RWPE2 (cell line): ENCODE data around the gene EDRF1.

ENCODE experiments used
- ATAC-seq: fragments of 200-7000 bp; cut with Tn5 transposase; 3 replicates; pipeline ENCODE4 v1.9.1; 2021; ENCODE audit warnings: low read depth
- DNase-seq: peaks from one replicate; pipeline ENCODE4 v3.0.0-alpha.2; 2020; ENCODE audit warnings: low spot score
- H3K27ac ChIP-seq: fragments of 450-650 bp; 2 replicates; pipeline ENCODE4 v1.5.1; 2017; ENCODE audit warnings: mild to moderate bottlenecking; ENCODE audit not compliant: poor library complexity, severe bottlenecking
- H3K27me3 ChIP-seq: fragments of 250-450 bp; sonication (Bioruptor Pico); 2 replicates; pipeline ENCODE4 v1.5.1; 2021; ENCODE audit warnings: mild to moderate bottlenecking, moderate library complexity; ENCODE audit not compliant: insufficient read depth, poor library complexity, severe bottlenecking
- H3K36me3 ChIP-seq: fragments of 250-450 bp; sonication (Bioruptor Pico); 2 replicates; pipeline ENCODE4 v1.5.1; 2020; ENCODE audit warnings: low read depth, mild to moderate bottlenecking, moderate library complexity
- H3K4me1 ChIP-seq: fragments of 250-450 bp; sonication (Bioruptor Pico); 2 replicates; pipeline ENCODE4 v1.5.1; 2021; ENCODE audit warnings: mild to moderate bottlenecking, moderate library complexity; ENCODE audit not compliant: insufficient read depth, poor library complexity, severe bottlenecking
- H3K4me3 ChIP-seq: fragments of 250-450 bp; sonication (Bioruptor Pico); 2 replicates; pipeline ENCODE4 v1.5.1; 2021; ENCODE audit warnings: mild to moderate bottlenecking, moderate library complexity; ENCODE audit not compliant: severe bottlenecking
- H3K9me3 ChIP-seq: fragments of 250-450 bp; sonication (Bioruptor Pico); 2 replicates; pipeline ENCODE4 v1.5.1; 2021; ENCODE audit warnings: mild to moderate bottlenecking, moderate library complexity; ENCODE audit not compliant: severe bottlenecking
- CTCF ChIP-seq: fragments of 450-650 bp; IDR thresholded peaks from one replicate; pipeline ENCODE4 v1.5.1; 2017; ENCODE audit warnings: mild to moderate bottlenecking, moderate library complexity; ENCODE audit not compliant: poor library complexity, severe bottlenecking

The EDRF1 gene

DNA sequence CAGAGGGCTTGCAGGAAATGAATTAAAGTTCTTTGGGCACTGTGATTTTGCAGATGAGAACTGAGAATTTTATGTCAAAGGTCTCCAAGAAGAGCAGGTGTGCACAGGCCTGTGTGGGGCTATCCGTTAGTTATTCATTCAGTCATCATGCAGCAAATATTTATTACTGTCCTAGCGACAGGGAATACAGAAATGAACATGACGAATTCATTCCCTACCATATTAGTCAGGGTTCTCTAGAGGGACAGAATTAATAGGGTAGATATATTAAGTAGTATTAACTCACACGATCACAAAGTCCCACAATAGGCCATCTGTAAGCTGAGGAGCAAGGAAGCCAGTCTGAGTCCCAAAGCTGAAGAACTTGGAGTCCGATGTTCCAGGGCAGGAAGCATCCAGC, 59.0 kb downstream of the EDRF1 start:
- no peaks in the 10 kb centered on the region for H3K36me3 ChIP-seq
- no peak for TF ChIP-seq CTCF
- peaks cover 9% of the 10 kb centered on the region for H3K27me3 ChIP-seq
- H3K27ac ChIP-seq, result no peak overlapping the region
- no peaks in the 10 kb centered on the region for H3K9me3 ChIP-seq
- no peak for ATAC-seq
- no peaks in the 10 kb centered on the region for H3K4me1 ChIP-seq
- no peak overlapping the region for H3K4me3 ChIP-seq
- no peak for DNase-seq

DNA sequence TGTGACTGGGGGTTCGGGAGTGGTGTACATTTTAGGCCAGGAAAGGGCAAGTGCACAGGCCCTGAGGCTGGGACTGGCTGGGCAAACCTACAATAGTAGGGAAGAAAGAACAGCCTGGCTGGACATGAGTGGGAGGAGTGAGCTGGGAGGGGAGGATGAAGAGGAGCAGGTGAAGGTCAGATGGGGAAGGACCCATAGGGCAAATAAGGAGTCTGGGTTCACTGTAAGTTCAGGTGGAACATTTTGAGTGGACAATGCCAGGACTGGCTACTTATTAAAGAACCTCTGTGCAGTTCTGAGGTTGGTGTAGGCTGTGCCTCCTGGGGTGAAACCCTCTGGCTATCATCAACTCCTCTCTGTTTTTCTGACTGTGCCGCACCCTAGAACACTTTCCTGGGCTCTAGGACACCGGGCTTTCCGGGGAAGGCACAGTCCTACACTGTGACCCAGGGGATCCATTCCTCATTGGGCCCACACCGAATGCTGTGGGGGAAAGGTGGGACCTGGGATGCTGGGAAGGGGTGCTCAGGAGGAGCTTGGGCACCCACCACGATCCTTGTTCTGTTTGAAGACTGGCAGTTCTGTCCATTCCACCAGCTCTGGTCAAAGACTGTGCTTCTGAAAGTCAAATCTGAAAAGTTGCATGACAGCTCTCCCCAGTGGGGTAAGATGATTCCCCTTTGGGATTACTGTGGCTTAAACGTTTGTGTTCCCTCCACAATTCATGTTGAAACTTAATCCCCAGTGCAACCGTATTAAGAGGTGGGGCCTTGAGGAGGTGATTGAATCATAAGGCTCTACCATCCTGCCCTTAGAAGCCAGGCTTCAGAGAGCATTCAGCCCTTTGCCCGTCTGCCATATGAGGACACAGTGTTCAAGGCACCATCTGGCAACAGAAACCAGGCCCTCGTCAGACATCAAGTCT, 60.2 kb downstream of the EDRF1 start:
- Histone ChIP-seq H3K27ac (no peak overlapping the region), H3K4me3 (no peak overlapping the region), H3K36me3 (no peaks in the 10 kb centered on the region), H3K9me3 (no peaks in the 10 kb centered on the region), H3K4me1 (no peaks in the 10 kb centered on the region), H3K27me3 (no peaks in the 10 kb centered on the region)
- TF ChIP-seq CTCF, result no peak
- DNase-seq, result no peak
- ATAC-seq, result no peak

DNA sequence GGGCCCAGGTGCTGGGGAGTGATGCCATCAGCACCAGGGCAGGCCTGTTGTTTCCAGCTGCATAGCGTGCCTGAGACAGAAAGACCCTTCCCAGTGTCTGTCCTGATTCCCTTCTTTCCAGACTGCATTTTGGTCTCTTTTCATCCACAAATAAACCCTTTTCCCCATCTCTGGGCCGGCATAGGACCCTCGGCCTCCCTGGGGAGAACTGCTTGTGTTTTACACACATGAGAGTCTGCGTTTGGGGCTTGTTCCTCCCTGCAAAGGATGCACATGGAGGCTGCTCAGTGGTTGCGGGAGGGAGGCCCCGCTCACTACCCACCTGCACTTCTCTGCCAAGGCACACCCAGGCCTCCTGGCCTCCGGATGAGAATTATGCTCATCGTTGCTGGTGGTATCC, 61.9 kb downstream of the EDRF1 start:
- Histone ChIP-seq H3K27me3 (no peaks in the 10 kb centered on the region), H3K4me3 (no peak overlapping the region), H3K4me1 (no peaks in the 10 kb centered on the region), H3K27ac (no peak overlapping the region), H3K36me3 (no peaks in the 10 kb centered on the region), H3K9me3 (no peaks in the 10 kb centered on the region)
- no peak for TF ChIP-seq CTCF
- DNase-seq (no peak), ATAC-seq (no peak)

GRCh38 chr10:125782054-125782453, 62.5 kb downstream of the EDRF1 start:
- Histone ChIP-seq H3K9me3 (no peaks in the 10 kb centered on the region), H3K4me1 (no peaks in the 10 kb centered on the region), H3K4me3 (no peak overlapping the region), H3K36me3 (no peaks in the 10 kb centered on the region), H3K27me3 (no peaks in the 10 kb centered on the region), H3K27ac (no peak overlapping the region)
- DNase-seq (no peak), ATAC-seq (no peak)
- TF ChIP-seq CTCF, result no peak

- Histone ChIP-seq H3K27me3 (no peaks in the 10 kb centered on the region), H3K4me3 (no peak overlapping the region), H3K9me3 (no peaks in the 10 kb centered on the region), H3K4me1 (no peaks in the 10 kb centered on the region), H3K27ac (no peak overlapping the region), H3K36me3 (no peaks in the 10 kb centered on the region)
- no peak for TF ChIP-seq CTCF
- ATAC-seq, result no peak
- no peak for DNase-seq
These were observed 63.1 kb downstream of the EDRF1 start for GRCh38 chr10:125782616-125783015.
